ENCODE data around the gene DNAJB11. TPM values are rescaled to one million over a fixed set of nuclear protein-coding genes. Genes with fewer than 3 reads are reported as not detected.

Gene DNAJB11
- total and polyA plus RNA-seq, 2 donors from 2014 or later, result 45.0 to 46.4 TPM

DNA sequence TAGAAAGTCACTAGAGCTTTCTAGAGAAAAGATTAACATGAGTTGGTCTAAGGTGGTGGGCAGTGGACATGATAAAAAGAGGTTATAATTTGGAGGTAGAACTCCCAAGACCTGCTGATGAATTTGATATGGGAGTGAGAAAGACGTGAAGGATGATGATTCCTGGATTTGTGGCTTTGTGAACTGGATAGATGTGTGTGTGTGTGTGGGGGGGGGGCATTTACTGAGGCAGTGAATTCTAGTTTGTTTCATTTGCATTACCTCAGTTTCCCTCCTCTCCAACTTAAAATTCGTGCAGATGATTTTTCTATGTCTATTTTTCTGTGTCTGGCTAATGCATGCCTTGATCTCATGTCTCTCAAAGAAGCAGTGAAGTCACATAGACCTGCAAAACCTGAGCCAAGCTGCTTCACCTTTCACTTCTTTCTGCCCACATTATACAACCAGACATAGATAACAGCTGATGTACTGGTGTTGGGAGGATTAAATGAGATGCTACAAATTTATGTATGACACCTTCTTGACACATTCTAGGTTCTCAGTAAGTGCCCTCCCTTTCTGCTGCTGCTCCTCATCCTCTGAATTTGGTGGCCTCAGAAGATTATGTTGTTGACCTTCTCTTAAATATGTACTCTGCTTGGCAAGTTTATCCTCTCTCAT, 52.3 kb downstream of the DNAJB11 start:
- Histone ChIP-seq H3K9me3 (ENCODE audit: control insufficient read depth in 2 of 3, insufficient read depth in 1 of 3, low read length in 3 of 3) (no peaks in the 10 kb centered on the region), H3K36me3 (ENCODE audit: control insufficient read depth in 2 of 3, insufficient read depth in 3 of 3, low read length in 3 of 3) (no peaks in the 10 kb centered on the region), H3K9ac (ENCODE audit: low read length in 3 of 3) (no peak overlapping the region), H3K27ac (ENCODE audit: low read depth in 2 of 2, low read length in 2 of 2) (no peak overlapping the region), H3K27me3 (ENCODE audit: control insufficient read depth, insufficient read depth, low read length) (no peaks in the 10 kb centered on the region), H3K4me3 (ENCODE audit: low read length in 3 of 3) (no peak overlapping the region), H3K4me1 (ENCODE audit: control insufficient read depth in 2 of 3, insufficient read depth in 2 of 3, low read depth in 1 of 3, low read length in 3 of 3) (no peaks in the 10 kb centered on the region)
- TF ChIP-seq, protein P1, sequence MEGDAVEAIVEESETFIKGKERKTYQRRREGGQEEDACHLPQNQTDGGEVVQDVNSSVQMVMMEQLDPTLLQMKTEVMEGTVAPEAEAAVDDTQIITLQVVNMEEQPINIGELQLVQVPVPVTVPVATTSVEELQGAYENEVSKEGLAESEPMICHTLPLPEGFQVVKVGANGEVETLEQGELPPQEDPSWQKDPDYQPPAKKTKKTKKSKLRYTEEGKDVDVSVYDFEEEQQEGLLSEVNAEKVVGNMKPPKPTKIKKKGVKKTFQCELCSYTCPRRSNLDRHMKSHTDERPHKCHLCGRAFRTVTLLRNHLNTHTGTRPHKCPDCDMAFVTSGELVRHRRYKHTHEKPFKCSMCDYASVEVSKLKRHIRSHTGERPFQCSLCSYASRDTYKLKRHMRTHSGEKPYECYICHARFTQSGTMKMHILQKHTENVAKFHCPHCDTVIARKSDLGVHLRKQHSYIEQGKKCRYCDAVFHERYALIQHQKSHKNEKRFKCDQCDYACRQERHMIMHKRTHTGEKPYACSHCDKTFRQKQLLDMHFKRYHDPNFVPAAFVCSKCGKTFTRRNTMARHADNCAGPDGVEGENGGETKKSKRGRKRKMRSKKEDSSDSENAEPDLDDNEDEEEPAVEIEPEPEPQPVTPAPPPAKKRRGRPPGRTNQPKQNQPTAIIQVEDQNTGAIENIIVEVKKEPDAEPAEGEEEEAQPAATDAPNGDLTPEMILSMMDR (IDR thresholded peaks at IDR 0.05; ENCODE audit: borderline replicate concordance, extremely low read depth, insufficient read depth), result no peak
- intact Hi-C loops (cut with DNase I), result no loop called here
- no peak for DNase-seq
- FAIRE-seq, result no peak

DNA sequence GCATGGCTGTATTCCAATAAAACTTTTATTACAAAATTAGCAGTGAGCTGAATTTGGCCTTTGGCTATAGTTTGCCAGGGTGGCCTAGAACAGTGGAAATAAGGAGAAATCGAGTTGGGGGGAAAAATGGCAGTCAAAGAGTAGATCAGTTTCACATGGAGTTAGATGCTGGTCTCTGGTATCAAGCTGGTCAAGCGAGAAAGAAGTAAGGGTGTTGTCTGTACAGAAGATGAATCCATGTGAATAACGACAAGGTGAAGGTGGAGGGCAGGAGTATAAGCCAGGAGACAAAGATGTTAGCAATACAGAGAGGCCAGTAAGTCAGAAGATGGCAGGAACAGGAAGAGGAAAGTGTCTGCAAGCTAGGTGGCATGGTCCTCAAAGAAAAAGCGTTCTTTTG, 54.1 kb downstream of the DNAJB11 start:
- TF ChIP-seq, protein P1 (IDR thresholded peaks at IDR 0.05; ENCODE audit: borderline replicate concordance, extremely low read depth, insufficient read depth), result no peak
- Histone ChIP-seq H3K36me3 (ENCODE audit: control insufficient read depth in 2 of 3, insufficient read depth in 3 of 3, low read length in 3 of 3) (no peaks in the 10 kb centered on the region), H3K4me3 (ENCODE audit: low read length in 3 of 3) (no peak overlapping the region), H3K27ac (ENCODE audit: low read depth in 2 of 2, low read length in 2 of 2) (no peak overlapping the region), H3K9ac (ENCODE audit: low read length in 3 of 3) (no peak overlapping the region), H3K9me3 (ENCODE audit: control insufficient read depth in 2 of 3, insufficient read depth in 1 of 3, low read length in 3 of 3) (no peaks in the 10 kb centered on the region), H3K4me1 (ENCODE audit: control insufficient read depth in 2 of 3, insufficient read depth in 2 of 3, low read depth in 1 of 3, low read length in 3 of 3) (no peaks in the 10 kb centered on the region), H3K27me3 (ENCODE audit: control insufficient read depth, insufficient read depth, low read length) (no peaks in the 10 kb centered on the region)
- DNase-seq (no peak), FAIRE-seq (no peak)
- intact Hi-C loops (cut with DNase I), result no loop called here

DNA sequence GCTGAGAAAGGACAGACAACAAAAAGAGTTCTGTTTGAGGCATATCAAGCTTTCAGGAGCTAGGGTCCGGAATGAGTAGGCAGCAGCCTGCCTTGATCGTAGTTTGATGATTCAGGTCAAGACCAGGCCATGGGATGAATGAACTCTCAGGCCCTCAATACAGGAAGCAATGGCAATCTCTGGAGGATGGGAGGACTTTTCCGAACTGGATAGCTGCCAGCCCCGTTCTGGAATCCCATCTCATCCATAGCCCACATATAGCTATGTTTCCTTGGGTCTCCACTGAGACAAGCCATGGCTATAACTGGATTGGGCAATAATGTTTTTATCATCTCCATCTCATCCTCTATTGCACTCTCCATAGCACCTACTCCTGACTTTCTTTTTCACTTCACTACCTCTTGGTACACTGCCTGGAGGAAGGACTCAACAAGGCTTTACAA, 55.1 kb downstream of the DNAJB11 start:
- H3K36me3 ChIP-seq (ENCODE audit: control insufficient read depth in 2 of 3, insufficient read depth in 3 of 3, low read length in 3 of 3), result no peaks in the 10 kb centered on the region
- TF ChIP-seq, protein P1 (IDR thresholded peaks at IDR 0.05; ENCODE audit: borderline replicate concordance, extremely low read depth, insufficient read depth), result no peak
- DNase-seq, result no peak
- no peaks in the 10 kb centered on the region for H3K4me1 ChIP-seq (ENCODE audit: control insufficient read depth in 2 of 3, insufficient read depth in 2 of 3, low read depth in 1 of 3, low read length in 3 of 3)
- intact Hi-C loops (cut with DNase I), result no loop called here
- no peak overlapping the region for H3K9ac ChIP-seq (ENCODE audit: low read length in 3 of 3)
- FAIRE-seq, result no peak
- no peaks in the 10 kb centered on the region for H3K9me3 ChIP-seq (ENCODE audit: control insufficient read depth in 2 of 3, insufficient read depth in 1 of 3, low read length in 3 of 3)
- H3K4me3 ChIP-seq (ENCODE audit: low read length in 3 of 3), result no peak overlapping the region
- H3K27me3 ChIP-seq (ENCODE audit: control insufficient read depth, insufficient read depth, low read length), result no peaks in the 10 kb centered on the region
- no peak overlapping the region for H3K27ac ChIP-seq (ENCODE audit: low read depth in 2 of 2, low read length in 2 of 2)

Measured in kidney (tissue), 14 donors.